H1 (cell line): ENCODE measurements around the gene MYO5B.

Experiments used
- CBX5 ChIP-seq: fragments of 300-800, 300-1000 bp; sonication (generic); IDR thresholded peaks from 2 replicates; pipeline ENCODE4 v1.7.1; 2016; ENCODE audit warnings: antibody characterized with exemption, low read length, low read depth
- GABPA ChIP-seq: IDR thresholded peaks from 2 replicates; pipeline ENCODE4 v1.6.1; 2011; ENCODE audit warnings: mild to moderate bottlenecking, low read length, moderate library complexity, borderline replicate concordance; ENCODE audit not compliant: insufficient read depth

DNA sequence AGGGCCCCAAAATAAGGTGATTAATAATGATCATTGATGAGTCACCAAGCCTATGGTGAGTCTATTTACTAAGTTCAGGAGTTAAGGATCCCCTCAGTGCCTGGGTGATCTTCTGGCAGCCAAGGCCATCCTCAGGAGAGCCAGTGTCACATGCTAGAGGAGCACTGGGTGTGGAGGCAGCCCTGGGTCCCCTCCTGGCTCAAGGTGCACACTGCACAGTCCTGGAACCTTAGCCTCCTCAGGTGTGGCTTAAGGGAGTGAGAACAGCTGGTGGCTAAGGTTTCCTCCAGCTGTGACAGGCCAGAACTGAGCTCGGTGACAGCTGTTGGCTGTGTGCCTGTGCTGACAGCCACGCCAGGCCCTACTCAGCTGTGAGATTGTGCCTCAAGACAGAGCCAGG lies 329.5 kb downstream of the MYO5B start:
- no peak for TF ChIP-seq GABPA
- no peak for TF ChIP-seq CBX5
